ENCODE results near the gene TGFBR1.
"Not testable (repeated sequence)": the region's sequence is repeated elsewhere in the genome, so short reads cannot be mapped to it uniquely, and the experiment has no call there.

Gene TGFBR1

GRCh38 chr9:99076030-99076429, 28.9 kb upstream of the TGFBR1 start:
- DNase-seq (ENCODE audit: low read depth), result no peak

- DNase-seq (ENCODE audit: low read depth), result peak; percentile 94
Observed at GRCh38 chr9:99076483-99077171, 28.3 kb upstream of the TGFBR1 start.

GRCh38 chr9:99078717-99079116, 26.2 kb upstream of the TGFBR1 start:
- no peak for DNase-seq (ENCODE audit: low read depth)

GRCh38 chr9:99079542-99079941, 25.4 kb upstream of the TGFBR1 start:
- DNase-seq (ENCODE audit: low read depth), result no peak

GRCh38 chr9:99083051-99083450, 21.9 kb upstream of the TGFBR1 start:
- no peak for DNase-seq (ENCODE audit: low read depth)

- DNase-seq (ENCODE audit: low read depth), result no peak
Observed at GRCh38 chr9:99085949-99086948, 18.7 kb upstream of the TGFBR1 start.

- no peak for DNase-seq (ENCODE audit: low read depth)
Observed at GRCh38 chr9:99087462-99087861, 17.5 kb upstream of the TGFBR1 start.

GRCh38 chr9:99090336-99091130, 14.4 kb upstream of the TGFBR1 start:
- no peak for DNase-seq (ENCODE audit: low read depth)

GRCh38 chr9:99092643-99093491, 12.0 kb upstream of the TGFBR1 start:
- no peak for DNase-seq (ENCODE audit: low read depth)

GRCh38 chr9:99093492-99093791, 11.5 kb upstream of the TGFBR1 start:
- no peak for DNase-seq (ENCODE audit: low read depth)

- DNase-seq (ENCODE audit: low read depth), result no peak
Observed at GRCh38 chr9:99095565-99095964, 9.3 kb upstream of the TGFBR1 start.

- DNase-seq (ENCODE audit: low read depth), result no peak
Observed at GRCh38 chr9:99096409-99096808, 8.5 kb upstream of the TGFBR1 start.

- not testable (repeated sequence) for DNase-seq (ENCODE audit: low read depth)
Observed at GRCh38 chr9:99099806-99100585, 4.9 kb upstream of the TGFBR1 start.

- no peak for DNase-seq (ENCODE audit: low read depth)
Observed at GRCh38 chr9:99101271-99101670, 3.6 kb upstream of the TGFBR1 start.

GRCh38 chr9:99101812-99102211, 3.1 kb upstream of the TGFBR1 start:
- no peak for DNase-seq (ENCODE audit: low read depth)

- DNase-seq (ENCODE audit: low read depth), result no peak
Observed at GRCh38 chr9:99103054-99103895, 1.6 kb upstream of the TGFBR1 start.

GRCh38 chr9:99103901-99104458, 933 bp upstream of the TGFBR1 start:
- no peak for DNase-seq (ENCODE audit: low read depth)

GRCh38 chr9:99105152-99106043, 485 bp downstream of the TGFBR1 start:
- DNase-seq (ENCODE audit: low read depth), result peak; percentile 41

GRCh38 chr9:99106044-99106375, 1.1 kb downstream of the TGFBR1 start:
- no peak for DNase-seq (ENCODE audit: low read depth)

Data from CMK (cell line).